KBM-7 (cell line): ENCODE measurements around the gene IGFBP3.
A peak's percentile ranks its signal among the peaks of the same experiment; 100 is the strongest.

ENCODE experiments used
- DNase-seq: peaks from one replicate; pipeline ENCODE4 v3.0.0-alpha.2; 2015
- in situ Hi-C: fragments of 300-500 bp; cut with MboI; formaldehyde crosslinking; loops from 2 replicates; pipeline ENCODE4 v1.14.3; 2020; ENCODE audit warnings: low sequenced_read_pairs, low pct_unique_long_range_greater_than_20kb, mixed read lengths

IGFBP3 gene

DNA sequence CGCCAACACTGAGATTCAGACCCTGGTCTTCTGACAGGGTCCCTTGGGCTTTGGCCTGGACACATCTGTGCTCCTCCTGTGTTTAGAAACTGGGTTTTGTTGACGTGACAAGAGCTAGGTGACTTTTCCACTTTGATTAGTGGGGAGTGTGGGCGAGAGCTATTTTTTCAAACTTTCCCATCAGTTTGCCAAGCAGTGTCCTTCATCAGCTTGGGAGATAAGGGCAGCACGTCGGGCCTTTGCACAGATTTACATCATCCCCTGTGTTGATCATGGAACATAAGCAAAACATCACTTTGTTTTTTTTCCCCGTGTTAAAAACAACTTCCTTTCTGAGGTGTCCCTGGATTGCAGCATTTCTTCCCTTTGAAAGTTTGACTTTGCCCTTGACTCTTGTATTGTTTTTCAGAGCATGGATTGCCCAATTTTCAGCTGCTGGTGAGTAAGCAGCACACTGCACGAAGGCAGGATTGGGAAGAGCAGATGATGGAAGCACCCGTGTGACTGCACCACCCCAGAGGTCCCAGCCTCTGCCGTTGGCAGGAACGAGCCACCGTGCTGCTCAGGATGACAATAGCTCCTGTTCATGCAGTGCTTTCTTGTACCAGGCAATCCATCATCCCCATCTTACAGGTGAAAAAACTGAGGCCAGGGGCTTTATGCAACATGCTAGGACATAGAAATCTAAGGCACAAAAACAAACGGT, 39.2 kb downstream of the IGFBP3 start:
- in situ Hi-C loops: no loop called here
- no peak for DNase-seq

DNA sequence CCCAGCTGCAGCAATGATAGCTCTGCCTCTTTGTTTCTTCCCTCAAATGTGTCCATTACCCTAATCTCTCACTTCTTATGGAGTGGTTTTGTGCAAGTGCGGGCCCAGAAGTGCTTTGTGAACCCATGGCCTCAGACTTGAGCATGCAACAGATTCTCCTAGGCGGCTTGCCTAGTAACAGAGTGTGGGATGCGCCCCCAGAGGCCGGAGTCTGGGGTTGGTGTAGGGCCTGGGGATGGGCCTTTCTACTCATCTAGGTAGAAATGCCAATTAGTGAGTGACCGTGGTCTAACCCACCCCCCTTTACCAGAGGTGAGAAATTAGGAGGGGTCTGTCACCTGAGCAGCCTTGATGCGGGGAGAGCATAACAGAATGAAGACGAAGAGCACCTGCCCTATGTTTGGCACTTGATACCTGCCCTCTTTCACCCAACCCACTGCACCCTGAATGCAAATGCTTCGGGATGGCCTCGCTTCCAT, 39.8 kb downstream of the IGFBP3 start:
- in situ Hi-C loops: no loop called here
- DNase-seq: no peak

DNA sequence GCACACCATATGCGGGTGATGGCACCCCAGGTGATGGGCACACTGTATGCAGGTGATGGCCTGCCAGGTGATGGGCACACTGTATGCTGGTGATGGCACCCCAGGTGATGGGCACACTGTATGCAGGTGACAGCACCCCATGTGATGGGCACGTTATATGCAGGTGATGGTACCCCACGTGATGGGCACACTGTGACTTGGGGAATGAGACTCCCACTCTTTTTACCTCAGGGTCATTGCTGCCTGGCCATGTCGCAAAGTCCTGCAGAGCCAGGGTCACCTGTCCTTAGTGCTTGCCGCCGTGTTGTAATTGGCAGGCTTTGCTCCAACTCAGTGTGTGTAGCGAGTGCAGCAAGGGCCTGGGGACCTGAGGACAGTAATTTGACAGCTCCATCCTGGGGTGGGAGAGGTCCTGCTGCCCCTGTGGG, 40.6 kb downstream of the IGFBP3 start:
- DNase-seq: no peak
- in situ Hi-C loops: no loop called here

DNA sequence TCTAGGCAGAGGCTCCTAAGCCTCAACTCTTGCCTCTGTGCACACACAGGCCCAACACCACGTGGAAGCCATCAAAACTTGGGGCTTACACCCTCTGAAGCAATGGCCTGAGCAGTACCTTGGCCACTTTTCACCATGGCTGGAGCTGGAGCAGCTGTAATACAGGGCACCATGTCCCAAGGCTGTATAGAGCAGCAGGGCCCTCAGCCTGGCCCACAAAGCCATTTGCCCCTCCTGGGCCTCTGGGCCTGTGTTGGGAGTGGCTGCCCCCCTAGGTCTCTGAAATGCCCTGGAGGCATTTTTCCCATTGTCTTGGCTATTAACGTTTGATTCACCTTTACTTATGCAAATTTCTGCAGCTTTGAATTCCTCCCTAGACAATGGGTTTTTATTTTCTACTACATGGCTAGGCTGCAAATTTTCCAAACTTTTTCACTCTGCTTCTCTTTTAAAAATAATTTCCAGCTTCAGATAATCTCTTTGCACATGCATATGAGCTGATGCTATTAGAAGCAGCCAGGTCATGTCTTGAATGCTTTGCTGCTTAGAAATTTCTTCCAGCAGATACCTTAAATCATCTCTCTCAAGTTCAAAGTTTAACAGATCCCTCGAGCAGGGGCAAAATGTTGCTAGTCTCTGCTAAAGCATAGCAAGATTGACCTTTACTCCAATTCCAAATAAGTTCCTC, 42.5 kb downstream of the IGFBP3 start:
- no peak for DNase-seq
- in situ Hi-C loops: no loop called here

DNA sequence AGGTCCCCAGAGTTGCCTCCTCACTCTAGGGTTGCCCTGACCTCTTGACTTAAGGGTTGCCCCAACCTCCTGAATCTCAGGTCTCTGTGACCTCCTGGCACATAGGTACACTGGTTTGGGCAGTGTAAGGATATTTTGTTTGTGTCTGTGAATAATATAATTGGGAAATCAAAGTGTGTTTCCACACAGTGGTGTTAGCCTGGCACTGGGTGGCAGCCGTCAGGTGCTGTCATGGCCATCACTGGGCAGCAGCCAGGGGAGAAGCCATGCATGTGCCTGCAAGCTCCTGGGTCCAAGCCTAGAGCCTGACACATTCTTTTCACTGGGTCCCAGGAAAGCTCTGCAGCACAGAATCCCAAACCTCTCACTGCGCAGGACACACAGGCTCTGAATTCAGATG, 44.6 kb downstream of the IGFBP3 start:
- in situ Hi-C loops: no loop called here
- DNase-seq: no peak

DNA sequence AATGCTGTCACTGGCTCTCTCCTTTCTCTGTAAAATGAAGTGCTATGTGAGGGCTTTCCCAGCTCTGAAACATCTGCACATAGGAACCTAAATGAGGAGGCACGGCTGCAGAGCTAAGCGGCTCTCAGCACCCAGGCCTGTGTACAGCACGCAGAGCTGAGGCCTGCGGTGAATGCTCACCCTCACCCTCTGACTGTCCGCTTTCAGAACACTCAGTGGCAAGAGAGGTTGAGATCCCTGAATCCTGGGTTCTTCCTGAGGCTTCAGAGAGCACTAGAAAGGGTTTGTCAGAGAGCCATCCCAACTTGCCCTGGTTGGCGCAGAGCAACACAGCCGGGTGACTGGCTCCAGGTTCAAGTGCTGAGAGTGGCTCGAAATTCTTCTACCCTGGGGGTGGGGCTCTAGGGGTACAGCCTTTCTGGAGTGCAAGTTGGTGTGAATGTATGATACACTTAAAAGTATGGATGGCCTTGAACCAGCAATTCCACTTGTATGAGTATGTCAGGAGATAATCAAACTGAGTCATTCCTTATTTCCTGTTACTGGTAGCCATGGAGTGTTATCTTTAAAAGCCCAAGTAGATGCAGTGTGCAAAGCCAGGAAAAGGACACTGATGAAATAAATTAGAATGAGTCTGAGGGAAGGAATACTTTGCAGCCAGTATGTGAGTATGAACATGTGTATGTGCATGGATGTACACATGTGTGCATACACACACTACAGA, 46.5 kb downstream of the IGFBP3 start:
- in situ Hi-C loops: no loop called here
- no peak for DNase-seq

DNA sequence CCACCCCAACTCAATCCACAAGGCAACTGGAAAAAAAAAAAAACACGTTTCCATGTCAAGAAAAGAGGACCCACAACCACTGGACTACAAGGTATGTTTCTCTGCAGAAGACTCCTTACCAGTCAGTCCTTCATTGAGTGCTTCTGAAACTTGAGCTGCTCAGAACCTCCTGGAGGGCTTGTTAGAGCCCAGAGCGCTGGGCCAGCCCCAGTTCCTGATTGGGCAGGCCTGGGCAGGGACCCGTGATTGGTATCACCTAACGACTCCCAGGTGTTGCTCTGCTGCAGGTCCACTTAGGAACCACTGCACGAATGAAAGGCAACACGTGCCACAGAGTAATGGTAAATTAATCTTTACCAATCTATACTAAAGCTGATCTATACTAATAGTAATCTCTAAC, 47.7 kb downstream of the IGFBP3 start:
- in situ Hi-C loops: no loop called here
- DNase-seq: no peak

DNA sequence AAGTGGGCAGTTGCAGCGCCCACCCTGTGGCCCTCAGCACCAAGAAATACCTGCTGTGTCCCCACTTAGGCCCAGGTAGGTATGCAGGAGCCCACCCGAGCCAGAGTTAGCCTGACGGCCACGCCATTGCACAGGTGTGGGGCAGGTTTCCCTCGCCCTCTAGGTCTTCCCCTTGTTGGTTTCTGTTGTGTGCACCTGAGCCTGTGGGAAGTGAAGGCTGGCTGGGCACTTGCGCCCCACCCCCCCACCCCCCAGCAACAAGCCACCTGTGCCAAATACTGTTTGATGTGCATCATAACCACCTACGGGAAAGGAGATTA, 48.1 kb downstream of the IGFBP3 start, which contains the start of gene CCDC201:
Gene CCDC201, minus strand, starts transcription at position 48 of the 320 bp plus-strand sequence. CDS start 75 bp downstream, outside the sequence.
- in situ Hi-C loops: no loop called here

DNA sequence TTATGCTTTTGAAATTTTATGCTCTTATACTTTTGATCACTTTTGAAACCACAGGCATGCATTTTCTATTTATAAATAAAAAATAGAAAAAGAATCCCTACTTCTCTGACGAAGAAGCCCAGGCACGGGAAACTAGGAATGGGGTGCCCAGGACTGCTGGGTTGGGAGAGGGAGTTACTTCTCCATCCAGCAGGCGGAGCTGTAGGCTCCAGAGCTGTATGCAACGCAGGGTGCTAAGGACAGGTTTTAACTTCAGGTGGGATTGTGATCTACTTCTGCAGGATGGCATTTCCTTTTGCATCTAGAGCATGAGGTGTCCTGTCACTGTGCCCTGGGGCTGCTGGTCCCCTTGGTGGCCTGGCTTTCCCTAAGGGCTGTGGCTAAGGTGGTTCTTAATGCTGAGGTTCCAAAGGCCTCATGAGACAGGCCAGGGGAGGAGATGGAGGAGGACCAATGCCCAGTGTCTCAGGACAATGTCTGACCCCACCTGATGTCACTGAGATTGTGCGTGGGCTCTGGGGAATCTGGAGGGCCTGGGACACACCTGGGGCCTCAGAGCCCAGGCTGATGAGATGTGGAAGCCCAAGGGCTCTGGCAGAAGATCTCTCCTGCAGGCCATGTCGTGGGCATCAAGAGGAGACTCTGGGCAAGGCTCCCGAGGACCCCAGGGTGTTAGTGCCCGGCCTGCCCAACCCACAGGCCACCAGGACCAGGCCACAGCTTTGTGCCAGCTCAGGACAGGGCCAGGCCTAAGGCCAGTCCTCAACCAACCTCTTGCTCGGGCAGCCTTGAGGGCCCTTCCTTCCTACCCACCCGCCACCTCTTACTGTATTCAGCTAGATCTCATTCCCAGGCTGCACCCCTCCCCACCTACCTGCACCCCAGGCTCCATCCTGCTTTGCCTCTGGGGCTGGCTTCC, 48.7 kb downstream of the IGFBP3 start:
- DNase-seq: peak; percentile 3
- in situ Hi-C loops: no loop called here

More for the DNA sequence above, 48.1 kb downstream of the IGFBP3 start, which contains the start of gene CCDC201:
- DNase-seq: no peak

DNA sequence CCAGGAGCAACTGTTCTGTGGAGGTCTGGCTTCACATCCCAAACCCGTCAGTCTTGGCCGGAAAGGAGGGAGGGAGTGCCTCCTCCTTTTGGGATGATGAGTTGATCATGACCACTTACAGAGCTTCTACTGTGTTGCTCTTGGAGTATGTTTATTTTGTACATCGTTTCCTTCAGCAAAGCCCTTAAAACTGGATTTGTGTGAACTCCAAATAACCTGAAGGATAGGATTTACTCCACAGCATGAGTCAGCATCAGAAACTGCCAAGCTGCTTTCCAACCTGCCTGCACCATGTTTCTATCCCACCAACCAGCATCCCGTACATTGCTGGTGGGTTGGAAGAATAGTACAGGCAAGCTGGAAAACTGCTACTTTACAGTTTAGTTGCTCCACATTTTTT, 51.6 kb downstream of the IGFBP3 start:
- no peak for DNase-seq
- in situ Hi-C loops: no loop called here

DNA sequence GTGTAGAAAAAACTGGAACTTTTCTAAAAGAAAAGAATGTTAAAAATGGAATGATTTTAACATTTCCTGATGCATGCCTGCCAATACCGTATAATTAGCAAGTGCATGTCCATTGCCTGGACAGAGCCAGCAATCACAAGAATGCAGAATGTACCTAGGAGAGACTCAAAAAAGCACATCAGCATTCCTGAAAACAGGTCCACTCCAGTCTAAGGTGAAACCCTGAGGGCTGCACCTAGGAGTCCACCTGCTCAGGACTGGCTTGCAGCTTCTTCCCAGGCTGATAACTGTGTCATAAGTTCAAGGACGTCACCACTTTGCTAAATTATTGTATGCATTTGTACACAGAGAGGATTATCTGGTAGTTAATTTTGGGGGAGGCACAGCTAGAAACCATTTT, 53.6 kb downstream of the IGFBP3 start:
- in situ Hi-C loops: no loop called here
- DNase-seq: no peak

DNA sequence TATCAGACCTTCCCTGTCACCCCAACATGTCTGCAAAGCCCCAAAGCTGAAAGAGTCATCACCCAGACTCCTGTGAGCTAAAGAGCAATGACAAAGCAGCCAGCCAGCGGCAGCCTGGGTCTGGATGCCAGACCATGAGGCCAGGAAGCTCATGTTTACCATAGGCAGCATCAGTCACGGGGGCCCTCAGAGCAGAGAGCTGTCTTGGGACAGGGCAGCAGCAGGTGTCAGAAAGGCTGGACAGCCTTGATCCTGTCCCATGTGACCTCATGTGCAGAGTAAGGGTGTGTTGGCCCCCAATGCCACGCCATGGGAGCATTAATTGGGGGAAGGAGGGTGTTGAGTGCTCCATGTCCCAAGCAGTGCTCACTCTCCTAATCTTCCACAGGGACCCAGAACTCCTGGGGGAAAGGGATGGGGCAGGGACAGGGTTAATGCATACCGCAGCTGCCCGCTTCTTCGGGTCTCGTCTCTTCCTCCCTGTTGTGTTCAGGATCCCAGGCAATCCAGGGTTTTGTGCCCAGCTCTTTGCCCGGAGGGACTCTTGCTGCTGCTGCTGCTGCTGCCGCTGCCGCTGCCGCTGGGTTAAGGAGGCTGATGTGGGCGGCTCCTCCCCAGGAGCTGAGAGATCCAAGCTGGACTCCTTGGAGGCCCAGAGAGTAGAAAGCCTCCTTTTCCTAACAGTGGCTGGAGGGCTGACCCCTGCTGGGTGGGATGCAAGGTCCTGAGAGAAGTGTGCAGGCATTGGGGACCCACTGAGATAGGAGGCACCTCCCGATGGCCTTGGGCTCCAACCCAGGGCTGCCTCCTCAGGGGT, 55.3 kb downstream of the IGFBP3 start:
- DNase-seq: no peak
- in situ Hi-C loops: no loop called here

DNA sequence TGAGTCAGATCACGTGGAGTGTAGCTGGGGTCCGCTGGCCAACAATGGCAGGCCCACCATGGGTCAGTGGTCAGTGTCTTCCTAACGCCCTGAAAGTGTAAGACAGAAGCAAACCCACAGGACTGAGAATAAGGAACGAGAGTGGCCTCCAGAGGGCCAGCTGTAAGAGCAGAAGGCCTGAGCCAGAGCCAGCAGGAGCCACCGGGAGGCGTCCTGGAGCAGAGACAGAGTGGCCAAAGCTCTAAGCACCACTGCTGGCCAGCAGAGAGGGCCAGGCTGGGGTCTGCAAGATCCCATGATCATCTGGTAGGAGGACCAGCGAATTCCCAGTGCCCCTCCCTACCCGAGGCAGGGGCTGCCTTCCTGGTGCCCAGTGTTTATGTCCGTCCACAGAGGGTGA, 57.4 kb downstream of the IGFBP3 start:
- DNase-seq: no peak
- in situ Hi-C loops: no loop called here
